LoVo (cell line): Measurements from ENCODE around the gene RAP1GAP.
A peak's percentile ranks its signal among the peaks of the same experiment; 100 is the strongest.

Experiments
- DNase-seq: peaks from one replicate; pipeline ENCODE4 v3.0.0-alpha.2; 2016; ENCODE audit warnings: low spot score

RAP1GAP gene

DNA sequence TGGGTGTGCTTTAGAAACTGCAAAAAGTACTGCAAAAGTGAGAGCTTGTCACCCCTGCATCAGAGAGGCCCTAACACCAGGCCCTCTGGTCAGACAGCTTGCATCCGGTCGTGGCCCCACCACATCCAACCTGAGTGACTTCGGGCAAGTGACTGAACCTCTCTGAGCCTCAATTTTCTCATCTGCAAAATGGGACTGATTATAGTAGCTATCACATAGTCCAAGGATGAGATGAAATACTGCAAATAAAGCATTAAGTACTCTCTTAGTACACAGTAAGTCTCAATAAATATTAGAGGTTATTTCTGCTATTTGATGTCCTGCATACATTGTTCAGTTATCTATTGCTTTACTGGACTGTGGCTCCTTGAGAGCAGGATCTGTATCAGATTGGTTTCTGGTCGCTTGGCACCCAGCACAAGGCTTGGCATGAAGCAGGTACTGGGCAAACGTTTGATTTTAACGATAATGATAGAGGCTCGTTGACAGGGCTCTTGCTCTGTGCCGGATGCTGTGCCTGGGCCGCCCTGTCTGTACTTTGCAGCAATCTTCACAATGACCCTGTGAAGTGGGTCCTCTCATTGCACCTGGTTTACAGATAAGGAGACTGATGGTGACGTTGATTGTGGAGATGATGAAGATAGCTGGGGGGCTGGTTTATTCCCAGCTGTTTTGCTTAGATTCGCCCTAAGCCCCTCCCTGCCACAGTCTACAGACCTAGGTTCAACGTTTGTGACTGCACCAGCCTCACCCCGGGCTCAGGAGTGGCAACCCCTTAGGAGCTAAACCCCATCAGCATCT is 43.6 kb downstream of the RAP1GAP start:
- no peak for DNase-seq

DNA sequence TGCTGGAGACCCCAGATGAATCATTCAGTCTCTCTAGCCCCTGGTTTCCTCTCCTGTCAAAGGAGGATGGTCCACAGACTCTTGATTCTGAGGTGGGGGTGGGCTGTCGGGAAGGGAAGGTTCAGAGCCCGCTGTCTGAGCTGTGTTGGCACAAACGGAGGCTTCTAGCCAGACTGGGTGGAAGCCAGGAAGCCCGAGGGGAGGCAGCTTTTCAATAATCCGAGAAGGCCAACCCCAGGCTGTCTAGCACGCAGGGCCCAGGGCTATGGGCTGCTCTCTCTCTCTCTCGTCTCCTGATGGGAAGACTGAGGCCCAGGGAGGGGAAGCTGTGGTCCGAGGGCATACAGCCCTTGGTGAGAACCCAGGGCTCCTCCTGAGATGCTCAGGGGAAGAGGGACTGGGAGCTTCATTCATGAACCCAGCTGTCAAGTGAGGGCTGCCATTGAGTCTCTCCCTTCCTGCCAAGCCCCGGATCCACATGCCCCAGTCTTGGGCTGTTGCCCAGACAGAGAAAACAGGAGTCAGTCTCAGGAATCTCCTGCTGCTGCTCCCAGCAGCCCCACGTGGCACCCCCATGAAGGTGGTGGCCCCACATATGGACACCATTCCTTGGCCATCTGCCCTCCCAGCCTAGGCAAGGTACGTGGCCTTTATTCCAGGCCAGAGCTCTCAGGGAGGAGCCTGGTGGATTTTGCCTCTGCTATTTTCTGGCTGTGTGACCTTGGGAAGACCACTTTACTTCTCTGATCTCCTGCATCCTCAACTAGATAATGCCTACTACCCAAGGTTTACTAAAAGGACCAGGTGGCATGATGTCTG is 44.4 kb downstream of the RAP1GAP start:
- DNase-seq: no peak

GRCh38 chr1:21623410-21623961 is 45.7 kb downstream of the RAP1GAP start:
- no peak for DNase-seq

GRCh38 chr1:21622466-21623315 is 46.5 kb downstream of the RAP1GAP start:
- DNase-seq: peak; percentile 77

GRCh38 chr1:21621761-21622436 is 47.3 kb downstream of the RAP1GAP start:
- no peak for DNase-seq

DNA sequence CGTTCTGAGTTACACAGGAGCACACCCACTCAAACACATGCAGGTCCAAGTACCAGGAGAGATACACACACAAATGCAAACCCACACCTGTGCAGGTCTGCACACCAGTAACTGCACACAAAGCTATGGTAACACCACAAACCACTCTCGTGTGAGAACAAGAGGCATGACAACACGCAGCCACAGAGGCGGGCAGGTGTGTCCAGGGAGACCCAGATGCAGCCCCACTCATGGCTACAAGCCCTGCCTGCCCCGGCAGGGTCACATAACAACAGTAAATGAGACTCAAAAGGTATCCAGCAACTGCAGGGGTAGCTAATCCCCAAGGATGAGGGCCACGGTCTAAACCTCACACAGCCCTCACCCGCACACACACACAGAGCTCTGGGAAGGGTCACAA is 48.1 kb downstream of the RAP1GAP start:
- DNase-seq: no peak

DNA sequence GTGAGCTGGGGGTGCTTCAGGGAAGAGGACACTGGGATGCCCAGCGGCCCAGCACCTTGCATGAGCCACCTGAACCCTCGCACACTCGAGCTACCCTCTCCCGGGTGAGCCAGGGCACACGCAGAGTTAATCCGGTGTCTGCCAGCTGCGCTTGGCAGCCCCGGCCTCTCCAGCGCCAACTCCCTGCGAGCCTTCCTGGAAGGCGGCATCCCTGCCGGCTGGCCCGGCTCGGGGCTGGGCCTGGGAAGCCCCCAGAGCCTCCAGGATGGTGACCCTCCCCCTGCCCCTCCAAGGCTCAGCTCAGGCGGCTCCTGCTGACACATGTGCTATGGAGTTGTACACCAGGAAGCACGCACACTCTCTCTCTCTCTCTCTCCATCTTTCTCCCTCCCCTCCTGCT is 48.7 kb downstream of the RAP1GAP start:
- no peak for DNase-seq

DNA sequence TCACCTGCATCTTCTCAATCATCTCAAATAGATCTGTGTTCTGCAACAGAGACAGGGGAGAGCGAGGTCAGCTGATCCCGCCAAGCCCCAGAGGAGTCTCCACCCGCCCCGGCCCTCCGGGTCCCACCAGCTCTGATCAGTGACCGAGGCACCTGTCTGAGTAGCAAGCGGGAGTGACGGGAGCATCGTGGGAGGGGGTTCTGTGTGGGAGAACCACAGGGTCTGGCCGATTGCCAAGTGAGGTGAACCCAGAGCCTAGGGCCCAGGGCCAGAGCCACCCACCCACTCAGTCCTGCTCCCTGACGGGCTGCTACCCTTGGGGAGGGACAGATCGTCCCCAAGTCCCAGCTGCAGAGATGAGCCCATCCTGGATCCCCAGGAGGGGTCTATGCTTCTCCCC is 49.1 kb downstream of the RAP1GAP start:
- DNase-seq: no peak

- no peak for DNase-seq
Measured at GRCh38 chr1:21619375-21619947, 49.7 kb downstream of the RAP1GAP start.

GRCh38 chr1:21618561-21619374 is 50.4 kb downstream of the RAP1GAP start:
- DNase-seq: no peak

GRCh38 chr1:21618059-21618458 is 51.1 kb downstream of the RAP1GAP start:
- DNase-seq: no peak

DNA sequence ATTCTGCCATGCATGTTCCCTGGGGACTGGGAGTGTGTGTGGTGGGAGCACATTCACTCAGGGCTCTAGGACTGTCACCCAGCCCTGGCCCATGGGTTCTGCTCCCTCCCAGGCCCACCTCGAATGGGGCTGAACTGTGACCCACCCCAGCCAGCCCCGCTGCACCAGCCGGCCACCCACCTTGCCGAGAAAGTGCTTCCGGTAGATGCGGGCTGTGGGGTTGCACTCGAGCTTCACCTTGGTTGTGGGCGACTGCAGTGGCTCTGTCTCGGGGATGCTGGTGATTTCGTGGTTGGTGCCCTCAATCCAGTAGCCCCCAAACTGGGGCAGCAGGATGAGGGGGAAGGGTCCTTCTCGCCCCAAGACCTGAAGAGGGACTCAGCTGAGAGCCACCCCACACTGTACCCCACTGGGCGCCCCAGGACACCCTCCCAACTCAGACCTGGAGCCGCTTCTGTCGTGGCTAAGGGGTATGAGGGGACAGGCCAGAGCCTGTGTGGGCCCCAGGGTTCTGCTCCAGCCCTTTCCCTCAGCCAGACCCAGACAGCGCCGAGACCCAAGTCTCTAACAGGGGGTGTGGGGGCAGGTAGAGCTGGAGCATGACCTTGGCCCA is 51.9 kb downstream of the RAP1GAP start:
- DNase-seq: no peak

DNA sequence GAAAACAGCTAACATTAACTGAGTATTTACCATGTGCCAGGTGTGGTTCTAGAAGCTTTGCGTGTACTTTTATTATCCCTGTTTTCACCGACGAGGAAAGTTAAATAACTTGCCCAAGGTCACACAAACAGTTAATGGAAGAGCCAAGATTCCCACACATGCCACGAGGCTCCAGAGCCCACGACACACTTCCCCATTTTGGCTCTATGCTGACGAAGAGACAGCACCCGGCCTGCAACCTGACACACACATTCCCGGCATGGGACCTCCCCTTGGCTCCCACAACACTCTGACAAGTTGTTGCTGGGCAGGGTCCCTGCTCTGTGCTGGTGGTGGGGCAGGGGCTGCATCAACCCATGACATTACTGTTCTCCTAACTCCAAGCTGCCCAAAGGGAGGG is 52.8 kb downstream of the RAP1GAP start:
- DNase-seq: no peak

- peak; percentile 12 for DNase-seq
Measured at GRCh38 chr1:21614419-21615115, 54.6 kb downstream of the RAP1GAP start.

DNA sequence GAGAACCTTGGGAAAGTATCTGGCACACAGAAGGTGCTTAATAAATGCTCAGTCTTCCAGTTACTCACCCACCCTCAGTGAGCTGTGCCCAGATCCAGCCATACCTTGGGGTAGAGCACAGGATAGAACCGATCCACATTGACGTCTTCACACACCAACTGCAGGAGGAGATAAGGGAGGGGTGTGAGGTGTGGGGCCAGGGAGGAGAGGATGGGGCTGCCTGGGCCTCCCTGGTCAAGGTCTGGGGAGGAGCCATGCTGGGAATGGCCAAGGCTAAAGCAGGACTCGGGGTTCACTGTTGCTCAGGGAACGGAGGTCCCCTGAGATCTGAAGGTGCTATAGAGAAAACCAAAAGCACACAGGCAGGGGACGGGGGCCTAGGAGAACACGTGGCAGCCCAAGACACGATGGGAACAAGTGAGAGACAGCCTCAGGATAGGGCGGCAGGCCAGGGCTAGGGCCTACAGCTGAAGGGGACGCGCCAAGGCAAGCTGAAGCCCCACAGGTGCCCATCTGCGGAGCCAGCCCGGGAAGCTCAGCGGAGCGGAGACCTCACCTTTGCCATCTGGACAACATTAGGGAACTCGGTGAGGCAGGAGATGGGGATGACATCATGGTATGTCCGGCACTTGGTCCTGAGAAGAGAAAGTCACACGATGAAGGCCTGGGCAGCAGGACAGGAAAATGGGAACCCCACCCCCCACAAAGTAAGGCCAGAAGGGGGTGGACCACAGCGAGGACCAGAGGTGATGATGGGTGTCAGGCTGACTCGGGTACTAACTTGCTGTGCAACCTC is 55.9 kb downstream of the RAP1GAP start:
- no peak for DNase-seq

GRCh38 chr1:21612057-21612456 is 57.1 kb downstream of the RAP1GAP start:
- no peak for DNase-seq

DNA sequence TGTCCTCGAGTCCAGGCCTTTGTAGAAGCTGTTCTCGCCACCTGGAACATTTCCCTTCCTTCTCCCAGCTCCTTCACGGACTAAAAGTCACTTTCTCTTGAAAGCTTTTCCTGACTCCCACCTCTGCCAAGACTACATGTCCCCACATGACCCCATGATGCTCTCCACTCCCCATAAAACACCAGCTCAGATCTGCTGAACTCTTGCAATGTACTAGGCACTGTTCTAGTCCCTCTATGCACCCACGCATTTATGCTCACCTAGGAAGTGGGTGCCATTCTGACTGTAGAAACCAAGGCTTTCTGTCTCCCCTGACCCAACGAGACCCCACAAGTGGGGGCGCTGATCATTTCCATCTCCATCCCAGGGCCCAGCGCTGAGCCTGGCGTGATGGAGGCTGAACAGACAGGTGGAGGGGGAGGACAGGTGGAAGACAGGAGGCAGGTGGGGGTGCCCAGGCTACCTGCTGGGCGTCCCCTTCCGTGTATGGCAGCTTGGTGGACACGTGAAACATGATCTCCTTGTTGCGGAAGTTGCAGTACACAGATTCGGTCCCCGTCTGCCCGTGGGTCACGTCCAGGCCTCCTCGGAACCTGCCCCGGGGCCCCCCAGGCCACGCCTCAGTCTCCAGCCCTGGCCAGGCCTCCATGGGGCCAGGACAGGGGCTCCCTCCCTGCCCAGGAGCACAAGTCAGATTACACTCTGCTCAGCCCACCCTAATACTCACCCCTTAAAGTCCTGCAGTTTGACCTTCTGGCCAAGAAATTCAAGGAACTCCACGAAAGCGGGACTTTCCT is 58.0 kb downstream of the RAP1GAP start:
- no peak for DNase-seq

DNA sequence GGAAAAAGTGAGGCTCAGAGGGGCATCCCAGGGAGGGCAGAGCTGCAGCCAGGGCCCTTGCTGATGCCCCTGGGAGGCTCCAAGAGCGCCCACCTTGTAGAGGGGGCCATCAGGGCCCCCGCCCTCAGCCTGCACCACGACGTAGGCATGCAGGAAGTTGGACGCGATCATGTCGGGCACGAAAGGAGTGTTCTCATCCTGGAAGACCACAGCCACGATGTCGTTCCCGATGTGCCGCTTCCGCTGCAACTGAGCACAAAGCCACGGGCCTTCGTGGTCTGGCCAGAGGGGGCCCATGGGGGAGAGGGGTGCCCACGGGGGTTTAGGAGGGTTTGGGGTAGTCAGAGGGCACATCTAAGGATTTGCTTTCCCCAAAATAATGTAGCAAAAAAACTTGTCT is 59.1 kb downstream of the RAP1GAP start:
- DNase-seq: no peak
